Ishikawa (cell line): ENCODE measurements around the gene SLC66A1.

Source experiments
- CEBPB ChIP-seq: IDR thresholded peaks from 2 replicates; pipeline ENCODE4 v1.6.1; 2012
- CREB1 ChIP-seq: IDR thresholded peaks from 2 replicates; pipeline ENCODE4 v1.6.1; 2012; ENCODE audit warnings: low read depth
- EGR1 ChIP-seq: IDR thresholded peaks from 2 replicates; pipeline ENCODE4 v1.6.1; 2012
- EP300 ChIP-seq: IDR thresholded peaks from 2 replicates; pipeline ENCODE4 v1.6.1; 2012; ENCODE audit warnings: borderline replicate concordance
- FOXM1 ChIP-seq: IDR thresholded peaks from 2 replicates; pipeline ENCODE4 v1.6.1; 2012; ENCODE audit warnings: low read depth, borderline replicate concordance
- NFIC ChIP-seq: IDR thresholded peaks from 2 replicates; pipeline ENCODE4 v1.6.1; 2012
- RAD21 ChIP-seq: IDR thresholded peaks from 2 replicates; pipeline ENCODE4 v1.6.1; 2012; ENCODE audit warnings: low read depth
- TAF1 ChIP-seq: IDR thresholded peaks from 2 replicates; pipeline ENCODE4 v1.6.1; 2012; ENCODE audit warnings: low read depth, mild to moderate bottlenecking
- TCF12 ChIP-seq: IDR thresholded peaks from 2 replicates; pipeline ENCODE4 v1.6.1; 2012; ENCODE audit warnings: low read depth
- TEAD4 ChIP-seq: IDR thresholded peaks from 2 replicates; pipeline ENCODE4 v1.6.1; 2012
- YY1 ChIP-seq: IDR thresholded peaks from 2 replicates; pipeline ENCODE4 v1.6.1; 2012; ENCODE audit warnings: low read depth
- ZBTB7A ChIP-seq: IDR thresholded peaks from 2 replicates; pipeline ENCODE4 v1.6.1; 2012; ENCODE audit warnings: low read depth
- TF ChIP-seq, protein P1 (sequence below): IDR thresholded peaks from 2 replicates; pipeline ENCODE4 v1.6.1; 2012
- TF ChIP-seq, protein P2 (sequence below): IDR thresholded peaks from 2 replicates; pipeline ENCODE4 v1.6.1; 2012; ENCODE audit warnings: low read depth, mild to moderate bottlenecking
- TF ChIP-seq, protein P3 (sequence below): IDR thresholded peaks from 2 replicates; pipeline ENCODE4 v1.6.1; 2012

SLC66A1 gene

DNA sequence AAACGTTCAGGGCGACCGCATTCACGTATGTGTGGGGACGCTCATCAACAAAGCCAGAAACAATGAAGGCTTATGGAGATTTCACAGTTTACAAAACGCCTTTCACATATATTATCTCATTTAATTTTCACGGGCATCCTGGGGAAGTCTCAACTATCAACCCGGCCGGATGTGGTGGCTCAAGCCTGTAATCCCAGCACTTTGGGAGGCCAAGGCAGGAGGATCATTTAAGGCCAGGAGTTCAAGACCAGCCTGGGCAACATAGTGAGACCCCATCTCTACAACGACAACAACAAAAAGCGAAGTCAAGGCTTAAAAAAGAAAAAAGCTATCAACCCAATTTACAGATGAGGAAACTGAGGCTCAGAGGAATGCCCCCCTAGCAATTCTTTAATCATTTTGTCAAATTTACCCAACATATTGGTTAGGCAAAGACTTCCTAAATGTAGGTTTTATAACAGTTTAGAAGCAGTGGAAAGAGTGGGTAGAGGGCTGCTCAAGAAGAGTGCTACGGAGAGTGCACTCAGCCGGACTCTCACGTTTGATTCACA, 28.3 kb downstream of the SLC66A1 start:
- TF ChIP-seq RAD21 (no peak), CREB1 (no peak), FOXM1 (no peak), TAF1 (no peak), TCF12 (no peak), ZBTB7A (no peak), EGR1 (no peak), NFIC (no peak), YY1 (no peak), EP300 (no peak), TEAD4 (no peak), CEBPB (no peak)
- TF ChIP-seq, protein P1, sequence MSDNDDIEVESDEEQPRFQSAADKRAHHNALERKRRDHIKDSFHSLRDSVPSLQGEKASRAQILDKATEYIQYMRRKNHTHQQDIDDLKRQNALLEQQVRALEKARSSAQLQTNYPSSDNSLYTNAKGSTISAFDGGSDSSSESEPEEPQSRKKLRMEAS, result no peak
- TF ChIP-seq, protein P2, sequence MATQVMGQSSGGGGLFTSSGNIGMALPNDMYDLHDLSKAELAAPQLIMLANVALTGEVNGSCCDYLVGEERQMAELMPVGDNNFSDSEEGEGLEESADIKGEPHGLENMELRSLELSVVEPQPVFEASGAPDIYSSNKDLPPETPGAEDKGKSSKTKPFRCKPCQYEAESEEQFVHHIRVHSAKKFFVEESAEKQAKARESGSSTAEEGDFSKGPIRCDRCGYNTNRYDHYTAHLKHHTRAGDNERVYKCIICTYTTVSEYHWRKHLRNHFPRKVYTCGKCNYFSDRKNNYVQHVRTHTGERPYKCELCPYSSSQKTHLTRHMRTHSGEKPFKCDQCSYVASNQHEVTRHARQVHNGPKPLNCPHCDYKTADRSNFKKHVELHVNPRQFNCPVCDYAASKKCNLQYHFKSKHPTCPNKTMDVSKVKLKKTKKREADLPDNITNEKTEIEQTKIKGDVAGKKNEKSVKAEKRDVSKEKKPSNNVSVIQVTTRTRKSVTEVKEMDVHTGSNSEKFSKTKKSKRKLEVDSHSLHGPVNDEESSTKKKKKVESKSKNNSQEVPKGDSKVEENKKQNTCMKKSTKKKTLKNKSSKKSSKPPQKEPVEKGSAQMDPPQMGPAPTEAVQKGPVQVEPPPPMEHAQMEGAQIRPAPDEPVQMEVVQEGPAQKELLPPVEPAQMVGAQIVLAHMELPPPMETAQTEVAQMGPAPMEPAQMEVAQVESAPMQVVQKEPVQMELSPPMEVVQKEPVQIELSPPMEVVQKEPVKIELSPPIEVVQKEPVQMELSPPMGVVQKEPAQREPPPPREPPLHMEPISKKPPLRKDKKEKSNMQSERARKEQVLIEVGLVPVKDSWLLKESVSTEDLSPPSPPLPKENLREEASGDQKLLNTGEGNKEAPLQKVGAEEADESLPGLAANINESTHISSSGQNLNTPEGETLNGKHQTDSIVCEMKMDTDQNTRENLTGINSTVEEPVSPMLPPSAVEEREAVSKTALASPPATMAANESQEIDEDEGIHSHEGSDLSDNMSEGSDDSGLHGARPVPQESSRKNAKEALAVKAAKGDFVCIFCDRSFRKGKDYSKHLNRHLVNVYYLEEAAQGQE, result no peak
- TF ChIP-seq, protein P3, sequence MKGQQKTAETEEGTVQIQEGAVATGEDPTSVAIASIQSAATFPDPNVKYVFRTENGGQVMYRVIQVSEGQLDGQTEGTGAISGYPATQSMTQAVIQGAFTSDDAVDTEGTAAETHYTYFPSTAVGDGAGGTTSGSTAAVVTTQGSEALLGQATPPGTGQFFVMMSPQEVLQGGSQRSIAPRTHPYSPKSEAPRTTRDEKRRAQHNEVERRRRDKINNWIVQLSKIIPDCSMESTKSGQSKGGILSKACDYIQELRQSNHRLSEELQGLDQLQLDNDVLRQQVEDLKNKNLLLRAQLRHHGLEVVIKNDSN, result no peak

DNA sequence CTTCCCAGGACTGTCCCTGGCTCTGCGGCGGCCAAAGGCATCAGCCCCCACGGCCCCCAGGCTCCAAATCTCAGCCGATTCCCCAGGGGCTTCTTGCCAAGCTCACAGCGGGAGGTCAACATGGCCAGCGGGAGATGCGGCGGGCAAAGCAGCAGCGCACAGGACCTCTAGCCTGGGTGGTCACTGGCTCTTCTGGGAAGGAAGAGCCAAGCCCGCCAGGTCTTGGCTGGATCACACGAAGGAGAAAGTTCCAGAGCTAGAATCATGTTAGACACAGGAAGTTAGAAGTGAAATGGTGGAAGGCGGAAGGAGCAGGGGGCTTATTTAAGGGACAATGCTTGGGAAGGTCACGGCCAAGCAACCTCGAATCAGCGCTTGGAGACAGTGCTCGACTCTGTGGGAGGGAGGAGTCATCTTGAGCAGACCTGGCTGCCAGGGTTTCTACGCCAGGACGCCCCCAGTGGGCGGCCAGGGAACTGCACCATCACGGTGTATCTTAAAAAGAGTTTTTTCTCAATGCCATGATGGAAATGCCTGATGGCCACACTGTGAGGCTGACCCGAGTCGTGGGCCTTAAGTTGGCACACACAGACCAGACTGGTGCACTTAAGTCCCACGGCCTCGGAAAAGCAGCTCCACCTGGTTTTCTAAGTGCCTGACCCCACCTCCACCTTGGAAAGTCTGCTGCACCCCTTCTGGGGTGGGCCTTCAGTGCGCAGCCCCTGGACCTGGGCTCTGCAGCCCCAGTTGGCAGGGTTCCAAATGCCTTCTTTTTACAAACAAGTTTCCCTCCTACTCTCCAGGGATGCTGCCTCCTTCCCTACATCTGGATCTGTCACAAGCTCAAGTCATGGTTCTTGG, 29.3 kb downstream of the SLC66A1 start:
- TF ChIP-seq TCF12, result no peak
- peak; percentile 52 for TF ChIP-seq RAD21

DNA sequence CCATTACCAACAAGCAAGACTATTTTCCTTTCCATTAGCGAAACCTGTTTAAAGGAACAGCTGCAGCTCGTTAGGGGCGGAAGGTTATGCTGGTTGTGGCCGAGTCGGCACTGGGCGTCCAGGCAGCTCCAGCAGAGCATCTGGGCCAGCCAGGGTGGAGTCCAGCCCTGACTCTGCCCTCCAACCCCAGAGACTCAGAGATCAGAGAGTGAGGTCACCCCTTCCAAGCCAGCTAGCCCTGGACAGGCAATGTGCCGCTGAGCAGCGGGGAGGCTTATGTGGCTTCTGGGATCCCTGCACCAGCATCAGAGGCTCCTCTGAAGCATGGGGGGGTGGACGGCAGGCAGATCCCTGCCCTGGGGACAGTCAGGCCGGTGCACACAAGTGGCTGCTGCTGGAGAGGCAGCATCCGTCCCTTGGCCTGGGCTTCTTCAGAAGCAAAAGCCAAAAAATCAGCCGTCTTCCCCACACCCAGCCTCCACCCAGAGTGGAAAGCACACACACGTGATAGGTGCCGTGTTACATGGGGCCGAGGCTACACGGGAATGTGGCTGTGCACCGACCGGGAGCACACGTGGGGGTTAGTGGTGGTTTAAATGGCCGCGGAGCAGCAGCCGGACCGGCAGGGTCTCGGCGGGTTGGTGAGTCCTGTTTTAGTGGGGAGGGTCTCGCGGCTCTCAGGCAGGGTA, 30.1 kb downstream of the SLC66A1 start:
- no peak for TF ChIP-seq ZBTB7A
- no peak for TF ChIP-seq CREB1
- TF ChIP-seq, protein P3, result no peak
- TF ChIP-seq FOXM1, result no peak
- TF ChIP-seq YY1, result no peak
- TF ChIP-seq, protein P1, result no peak
- TF ChIP-seq, protein P2, result no peak
- no peak for TF ChIP-seq NFIC
- TF ChIP-seq TEAD4, result no peak
- TF ChIP-seq CEBPB, result no peak
- no peak for TF ChIP-seq EGR1
- no peak for TF ChIP-seq EP300
- no peak for TF ChIP-seq RAD21
- TF ChIP-seq TAF1, result no peak
- no peak for TF ChIP-seq TCF12

DNA sequence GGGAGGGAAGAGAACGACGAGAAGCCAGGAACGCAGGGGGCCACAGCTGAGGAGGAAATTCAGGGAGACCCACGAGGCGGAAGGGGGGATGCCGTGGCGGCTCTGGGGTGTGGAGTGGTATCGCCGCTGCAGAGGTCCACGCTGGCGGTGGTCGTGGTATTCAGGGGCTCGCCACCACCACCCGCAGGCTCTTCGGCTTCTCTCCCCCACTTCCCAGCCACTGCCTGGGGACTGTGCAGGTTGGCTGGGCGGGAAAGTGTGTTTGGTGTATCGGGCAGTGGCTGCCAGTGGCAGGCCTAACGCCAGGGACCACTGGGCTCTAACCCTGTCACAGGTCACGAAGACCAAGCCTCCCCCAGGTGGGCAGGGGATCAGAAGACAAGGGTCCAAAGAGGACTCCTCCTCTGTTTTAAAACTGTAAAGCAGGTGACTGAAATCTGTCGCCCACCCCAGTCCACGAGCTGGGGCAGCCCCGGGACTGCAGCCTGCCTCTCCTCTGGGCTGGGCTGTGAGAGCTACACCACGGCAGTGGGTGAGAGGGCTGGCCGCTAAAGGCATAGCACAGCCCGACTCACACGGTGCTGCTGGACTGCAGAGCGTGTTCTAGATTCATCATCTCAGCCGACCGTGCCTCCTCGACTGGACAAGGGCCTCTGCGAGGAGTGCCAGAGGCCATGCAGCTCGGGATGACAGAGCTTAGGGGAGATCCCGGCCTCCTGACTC, 30.9 kb downstream of the SLC66A1 start:
- TF ChIP-seq TEAD4 (no peak), EGR1 (no peak), TCF12 (no peak), ZBTB7A (no peak), EP300 (no peak), CREB1 (no peak), RAD21 (no peak), YY1 (no peak), NFIC (no peak), TAF1 (no peak), CEBPB (no peak), FOXM1 (no peak)
- TF ChIP-seq, protein P3, result no peak
- TF ChIP-seq, protein P1, result no peak
- TF ChIP-seq, protein P2, result no peak
